ENCODE data around the gene CCDC69.
A peak's percentile ranks its signal among the peaks of the same experiment; 100 is the strongest.

CCDC69 gene

GRCh38 chr5:151264113-151264512 is 40.2 kb upstream of the CCDC69 start:
- Histone ChIP-seq H3K36me3 (ENCODE audit: control insufficient read depth in 1 of 2, insufficient read depth in 2 of 2, low read length in 2 of 2) (peaks cover 7 to 10% of the 10 kb centered on the region in 2 experiments), H3K27ac (ENCODE audit: low read depth, low read length) (no peak overlapping the region), H4K12ac (ENCODE audit: low read depth, low read length) (no peak overlapping the region), H4K91ac (ENCODE audit: low read depth, low read length) (no peak overlapping the region), H3K9ac (ENCODE audit: low read length) (no peak overlapping the region), H2AK5ac (ENCODE audit: low read length) (no peak overlapping the region), H2AFZ (ENCODE audit: insufficient read depth, low read length, poor library complexity) (no peak overlapping the region), H3K23ac (ENCODE audit: low read length) (no peak overlapping the region), H3K14ac (ENCODE audit: low read length) (peak overlapping the region; percentile 60), H3K4me3 (ENCODE audit: low read depth, low read length) (no peak overlapping the region), H3K4me2 (ENCODE audit: low read length) (no peak overlapping the region), H4K8ac (ENCODE audit: low read depth, low read length) (no peak overlapping the region), H3K27me3 (ENCODE audit: insufficient read depth, low read length) (no peaks in the 10 kb centered on the region), H3K4ac (ENCODE audit: low read depth, low read length) (no peak overlapping the region), H2BK5ac (ENCODE audit: low read depth, low read length, poor library complexity) (no peak overlapping the region), H2BK120ac (ENCODE audit: insufficient read depth, low read length, poor library complexity) (no peak overlapping the region), H3K79me2 (ENCODE audit: control insufficient read depth, insufficient read depth, low read length, poor library complexity) (peaks cover 3% of the 10 kb centered on the region), H3K18ac (ENCODE audit: low read length) (peak overlapping the region; percentile 27), H3K79me1 (ENCODE audit: low read length) (peaks cover 6% of the 10 kb centered on the region), H3K9me3 (ENCODE audit: insufficient read depth, low read depth, low read length) (no peaks in the 10 kb centered on the region), H2BK12ac (ENCODE audit: low read length) (peak overlapping the region; percentile 52), H3K4me1 (ENCODE audit: control insufficient read depth in 1 of 2, insufficient read depth in 2 of 2, low read length in 2 of 2) (peaks cover 20 to 30% of the 10 kb centered on the region in 2 experiments)
- peak in 1 of 2 donors; percentile 38 for DNase-seq
- WGBS (ENCODE audit: extremely low coverage, insufficient coverage, insufficient read length): no CpG with 5 or more reads among the region's 1 CpG

GRCh38 chr5:151262532-151262931 is 38.6 kb upstream of the CCDC69 start:
- no CpG with 5 or more reads among the region's 3 CpGs for WGBS (ENCODE audit: extremely low coverage, insufficient coverage, insufficient read length)
- H3K9ac ChIP-seq (ENCODE audit: low read length): no peak overlapping the region
- no peaks in the 10 kb centered on the region for H3K9me3 ChIP-seq (ENCODE audit: insufficient read depth, low read depth, low read length)
- no peak overlapping the region for H3K4ac ChIP-seq (ENCODE audit: low read depth, low read length)
- peaks cover 7 to 10% of the 10 kb centered on the region in 2 experiments for H3K36me3 ChIP-seq (ENCODE audit: control insufficient read depth in 1 of 2, insufficient read depth in 2 of 2, low read length in 2 of 2)
- no peak overlapping the region for H3K27ac ChIP-seq (ENCODE audit: low read depth, low read length)
- no peaks in the 10 kb centered on the region for H3K27me3 ChIP-seq (ENCODE audit: insufficient read depth, low read length)
- no peak overlapping the region for H4K91ac ChIP-seq (ENCODE audit: low read depth, low read length)
- no peak overlapping the region for H2BK12ac ChIP-seq (ENCODE audit: low read length)
- no peak overlapping the region for H3K18ac ChIP-seq (ENCODE audit: low read length)
- no peak overlapping the region for H2AK5ac ChIP-seq (ENCODE audit: low read length)
- no peak for DNase-seq
- H4K8ac ChIP-seq (ENCODE audit: low read depth, low read length): no peak overlapping the region
- no peak overlapping the region for H3K23ac ChIP-seq (ENCODE audit: low read length)
- no peak overlapping the region for H3K14ac ChIP-seq (ENCODE audit: low read length)
- peaks cover 3% of the 10 kb centered on the region for H3K79me2 ChIP-seq (ENCODE audit: control insufficient read depth, insufficient read depth, low read length, poor library complexity)
- peaks cover 30 to 36% of the 10 kb centered on the region in 2 experiments for H3K4me1 ChIP-seq (ENCODE audit: control insufficient read depth in 1 of 2, insufficient read depth in 2 of 2, low read length in 2 of 2)
- no peak overlapping the region for H3K4me2 ChIP-seq (ENCODE audit: low read length)
- H3K79me1 ChIP-seq (ENCODE audit: low read length): peaks cover 16% of the 10 kb centered on the region
- no peak overlapping the region for H2BK5ac ChIP-seq (ENCODE audit: low read depth, low read length, poor library complexity)
- no peak overlapping the region for H2AFZ ChIP-seq (ENCODE audit: insufficient read depth, low read length, poor library complexity)
- no peak overlapping the region for H2BK120ac ChIP-seq (ENCODE audit: insufficient read depth, low read length, poor library complexity)
- H3K4me3 ChIP-seq (ENCODE audit: low read depth, low read length): no peak overlapping the region
- H4K12ac ChIP-seq (ENCODE audit: low read depth, low read length): no peak overlapping the region

- Histone ChIP-seq H3K18ac (ENCODE audit: low read length) (peak overlapping the region; percentile 77), H2BK12ac (ENCODE audit: low read length) (peak overlapping the region; percentile 94), H3K4ac (ENCODE audit: low read depth, low read length) (peak overlapping the region; percentile 72), H2AFZ (ENCODE audit: insufficient read depth, low read length, poor library complexity) (no peak overlapping the region), H3K9me3 (ENCODE audit: insufficient read depth, low read depth, low read length) (no peaks in the 10 kb centered on the region), H3K36me3 (ENCODE audit: control insufficient read depth in 1 of 2, insufficient read depth in 2 of 2, low read length in 2 of 2) (peaks cover 4% of the 10 kb centered on the region in 2 experiments), H3K4me3 (ENCODE audit: low read depth, low read length) (no peak overlapping the region), H2BK5ac (ENCODE audit: low read depth, low read length, poor library complexity) (peak overlapping the region; percentile 20), H3K14ac (ENCODE audit: low read length) (peak overlapping the region; percentile 68), H3K27me3 (ENCODE audit: insufficient read depth, low read length) (no peaks in the 10 kb centered on the region), H3K4me1 (ENCODE audit: control insufficient read depth in 1 of 2, insufficient read depth in 2 of 2, low read length in 2 of 2) (peaks cover 29 to 35% of the 10 kb centered on the region in 2 experiments), H3K27ac (ENCODE audit: low read depth, low read length) (no peak overlapping the region), H3K23ac (ENCODE audit: low read length) (no peak overlapping the region), H4K8ac (ENCODE audit: low read depth, low read length) (no peak overlapping the region), H4K91ac (ENCODE audit: low read depth, low read length) (peak overlapping the region; percentile 81), H3K79me1 (ENCODE audit: low read length) (peaks cover 22% of the 10 kb centered on the region), H3K4me2 (ENCODE audit: low read length) (no peak overlapping the region), H3K79me2 (ENCODE audit: control insufficient read depth, insufficient read depth, low read length, poor library complexity) (peaks cover 3% of the 10 kb centered on the region), H2BK120ac (ENCODE audit: insufficient read depth, low read length, poor library complexity) (peak overlapping the region; percentile 46), H3K9ac (ENCODE audit: low read length) (no peak overlapping the region), H2AK5ac (ENCODE audit: low read length) (peak overlapping the region; percentile 96), H4K12ac (ENCODE audit: low read depth, low read length) (no peak overlapping the region)
- DNase-seq: peak; percentile 79 to 87
- WGBS (ENCODE audit: extremely low coverage, insufficient coverage, insufficient read length): no CpG with 5 or more reads among the region's 4 CpGs
Measured at GRCh38 chr5:151259931-151260330, 36.0 kb upstream of the CCDC69 start.

- Histone ChIP-seq H3K79me1 (ENCODE audit: low read length) (peaks cover 22% of the 10 kb centered on the region), H2BK5ac (ENCODE audit: low read depth, low read length, poor library complexity) (no peak overlapping the region), H3K4me3 (ENCODE audit: low read depth, low read length) (no peak overlapping the region), H3K4me2 (ENCODE audit: low read length) (no peak overlapping the region), H3K4ac (ENCODE audit: low read depth, low read length) (no peak overlapping the region), H3K36me3 (ENCODE audit: control insufficient read depth in 1 of 2, insufficient read depth in 2 of 2, low read length in 2 of 2) (peaks cover 4% of the 10 kb centered on the region in 2 experiments), H2AFZ (ENCODE audit: insufficient read depth, low read length, poor library complexity) (no peak overlapping the region), H3K18ac (ENCODE audit: low read length) (peak overlapping the region; percentile 24), H3K27ac (ENCODE audit: low read depth, low read length) (peak overlapping the region; percentile 84), H2AK5ac (ENCODE audit: low read length) (peak overlapping the region; percentile 16), H3K9ac (ENCODE audit: low read length) (no peak overlapping the region), H4K91ac (ENCODE audit: low read depth, low read length) (peak overlapping the region; percentile 44), H3K79me2 (ENCODE audit: control insufficient read depth, insufficient read depth, low read length, poor library complexity) (peaks cover 3% of the 10 kb centered on the region), H2BK12ac (ENCODE audit: low read length) (peak overlapping the region; percentile 31), H3K23ac (ENCODE audit: low read length) (no peak overlapping the region), H2BK120ac (ENCODE audit: insufficient read depth, low read length, poor library complexity) (peak overlapping the region; percentile 9), H4K8ac (ENCODE audit: low read depth, low read length) (no peak overlapping the region), H4K12ac (ENCODE audit: low read depth, low read length) (no peak overlapping the region), H3K27me3 (ENCODE audit: insufficient read depth, low read length) (no peaks in the 10 kb centered on the region), H3K14ac (ENCODE audit: low read length) (peak overlapping the region; percentile 47), H3K9me3 (ENCODE audit: insufficient read depth, low read depth, low read length) (no peaks in the 10 kb centered on the region), H3K4me1 (ENCODE audit: control insufficient read depth in 1 of 2, insufficient read depth in 2 of 2, low read length in 2 of 2) (peaks cover 24 to 25% of the 10 kb centered on the region in 2 experiments)
- DNase-seq: no peak
- WGBS (ENCODE audit: extremely low coverage, insufficient coverage, insufficient read length): no CpG with 5 or more reads among the region's 1 CpG
Measured at GRCh38 chr5:151258816-151259215, 34.9 kb upstream of the CCDC69 start.

All from trophoblast cell (in vitro differentiated cells and primary cell).